ENCODE measurements around the gene APOBEC4.
"Not testable (repeated sequence)": the region's sequence is repeated elsewhere in the genome, so short reads cannot be mapped to it uniquely, and the experiment has no call there.

The APOBEC4 gene

DNA sequence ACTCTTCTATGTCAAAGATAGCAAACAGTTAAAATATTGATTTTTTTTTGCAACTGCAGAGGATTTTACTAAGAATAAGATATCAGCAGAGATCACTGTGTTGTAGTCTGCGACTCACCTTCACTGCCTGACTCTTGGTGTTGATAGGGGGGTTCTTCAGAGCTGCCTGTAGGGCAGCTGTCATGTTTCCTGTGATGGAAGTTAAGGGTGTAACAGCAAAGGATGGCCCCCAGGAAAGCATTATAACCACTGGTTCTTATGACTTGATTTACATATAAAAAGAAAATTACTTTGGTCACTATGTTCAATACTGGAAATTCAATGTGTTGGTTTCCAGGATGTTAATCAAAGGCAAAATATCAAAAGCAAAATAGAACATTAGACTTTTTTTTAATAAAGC, 20.2 kb downstream of the APOBEC4 start:
- DNase-seq, result no peak

DNA sequence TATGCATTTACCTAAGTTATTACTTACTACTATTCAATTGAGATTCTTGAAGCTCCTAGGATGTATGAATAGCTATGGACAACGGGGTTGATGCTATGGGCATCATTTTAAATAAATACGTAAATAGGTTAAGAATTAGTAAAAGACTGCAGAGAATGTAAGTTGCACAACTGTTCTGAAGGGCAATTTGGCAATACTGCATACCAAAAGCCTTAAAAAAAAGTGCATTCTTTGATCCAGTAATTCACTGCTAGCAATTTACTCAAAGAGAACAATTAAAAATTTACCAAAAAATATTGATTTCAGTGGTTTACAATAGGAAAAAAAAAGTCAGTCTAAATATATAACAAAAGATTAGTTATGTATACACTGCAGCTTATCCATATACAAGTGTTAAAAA, 21.0 kb downstream of the APOBEC4 start:
- DNase-seq, result no peak

DNA sequence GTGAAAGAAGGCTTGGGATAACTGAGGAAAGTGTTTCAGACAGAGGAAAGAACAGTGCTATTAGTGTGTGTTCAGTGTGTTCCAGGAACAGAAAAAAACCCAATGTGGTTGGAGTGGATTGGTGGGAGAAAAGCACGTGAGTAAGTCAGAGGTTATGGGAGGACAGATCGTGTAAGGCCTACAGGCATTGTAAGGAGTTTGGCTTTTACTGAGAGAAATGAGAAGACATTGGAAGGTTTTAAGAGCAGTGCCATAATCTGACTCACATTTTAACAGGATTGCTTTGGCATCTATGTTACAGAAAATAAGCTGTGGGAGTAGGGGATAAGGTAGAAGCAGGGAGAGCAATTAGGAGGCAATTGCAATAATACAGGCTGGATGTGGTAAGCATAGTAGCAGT, 22.4 kb downstream of the APOBEC4 start:
- DNase-seq, result no peak

DNA sequence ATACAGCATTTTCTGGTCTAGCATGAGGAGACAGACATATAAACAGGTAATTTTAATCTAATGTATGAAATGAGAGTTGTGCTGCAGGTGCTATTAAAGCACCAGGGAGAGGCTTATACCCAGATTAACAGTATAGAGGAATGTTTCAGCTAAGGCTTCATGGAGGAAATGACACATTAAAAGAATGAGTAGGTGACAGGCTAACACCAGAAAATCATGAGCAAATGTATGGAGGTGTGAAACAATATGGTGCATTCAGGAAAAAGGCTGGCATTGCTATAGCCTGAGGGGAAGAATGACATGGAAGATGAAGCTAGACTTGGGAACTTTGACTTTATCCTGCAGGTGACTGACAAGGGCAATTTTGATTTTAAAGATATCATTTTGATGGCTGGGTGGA, 24.6 kb downstream of the APOBEC4 start:
- no peak for DNase-seq

DNA sequence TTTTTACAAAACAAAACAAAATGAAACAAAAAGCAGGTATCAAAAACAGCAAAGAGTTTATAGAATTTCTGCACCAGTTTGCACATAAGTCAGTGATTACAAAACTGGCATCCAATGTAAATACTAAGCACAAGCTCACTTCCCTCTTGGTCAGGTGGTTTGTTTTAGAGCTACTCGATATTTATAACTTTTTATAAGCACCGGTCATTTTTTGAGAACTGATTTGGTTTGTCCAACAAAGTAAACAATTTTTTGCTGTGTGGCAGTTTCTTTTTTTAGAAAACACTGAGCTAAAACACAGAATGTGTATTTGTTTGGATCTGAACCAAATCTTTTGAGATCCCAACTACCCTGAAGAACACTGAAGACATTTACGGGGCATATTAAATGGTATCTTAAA, 26.9 kb downstream of the APOBEC4 start:
- DNase-seq, result not testable (repeated sequence)

DNA sequence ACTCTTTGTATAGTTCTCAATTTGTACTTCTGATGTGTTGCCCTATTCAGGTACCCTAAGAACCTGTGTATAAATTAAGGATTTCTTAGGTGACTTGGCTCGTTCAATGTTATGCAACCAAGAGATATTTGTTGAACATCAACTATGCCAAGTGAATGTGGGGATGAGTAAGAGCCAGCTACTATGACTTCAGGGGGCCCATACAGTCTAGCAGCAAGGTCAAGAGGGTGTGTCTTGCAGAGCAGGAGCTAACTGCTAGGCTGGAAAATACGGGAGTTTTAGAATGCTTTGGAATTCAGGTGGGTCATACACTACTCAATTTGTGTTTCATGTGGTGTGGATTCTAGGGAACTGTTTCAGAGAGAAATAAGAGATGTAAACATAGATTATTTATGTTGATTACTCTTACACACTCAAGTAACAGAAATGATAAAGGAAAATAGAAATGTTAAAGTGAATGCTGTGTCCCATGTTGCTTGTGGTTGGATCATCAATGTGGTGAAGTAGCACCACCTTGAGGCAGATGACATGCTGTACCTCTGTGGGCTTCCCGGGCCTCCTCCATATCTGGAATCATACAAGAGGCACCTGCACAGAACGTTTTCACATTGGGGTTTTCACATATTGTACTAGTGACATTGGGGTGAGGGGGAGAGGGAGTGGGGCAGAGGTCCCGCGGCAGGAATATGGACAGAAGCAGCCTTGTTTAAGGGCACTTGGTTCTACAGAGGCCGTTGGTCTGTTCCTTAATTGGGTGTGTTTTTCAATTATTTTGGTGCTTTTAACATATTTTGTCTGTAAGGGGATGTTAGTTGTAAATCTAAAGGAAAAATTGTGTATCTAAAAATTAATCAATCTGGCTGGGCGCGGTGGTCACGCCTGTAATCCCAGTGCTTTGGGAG, 30.0 kb downstream of the APOBEC4 start:
- no peak for DNase-seq

DNA sequence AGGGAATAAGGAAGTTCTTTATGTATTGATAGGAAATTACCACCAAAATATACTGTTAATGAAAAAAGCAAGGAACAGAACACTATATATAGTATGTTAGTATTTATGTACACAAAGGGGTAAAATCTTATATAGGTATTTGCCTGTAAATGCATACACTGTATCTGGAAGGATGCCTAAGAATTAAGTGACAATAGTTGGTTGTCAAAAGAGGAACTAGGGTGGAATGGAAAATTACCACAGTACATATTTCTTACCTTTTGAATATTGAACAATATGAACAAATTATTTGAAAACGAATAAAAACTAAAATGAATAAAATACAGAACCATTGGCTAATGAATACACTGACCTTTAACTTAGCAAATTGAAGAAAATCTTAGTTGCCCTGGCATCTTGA, 31.1 kb downstream of the APOBEC4 start:
- DNase-seq, result no peak

DNA sequence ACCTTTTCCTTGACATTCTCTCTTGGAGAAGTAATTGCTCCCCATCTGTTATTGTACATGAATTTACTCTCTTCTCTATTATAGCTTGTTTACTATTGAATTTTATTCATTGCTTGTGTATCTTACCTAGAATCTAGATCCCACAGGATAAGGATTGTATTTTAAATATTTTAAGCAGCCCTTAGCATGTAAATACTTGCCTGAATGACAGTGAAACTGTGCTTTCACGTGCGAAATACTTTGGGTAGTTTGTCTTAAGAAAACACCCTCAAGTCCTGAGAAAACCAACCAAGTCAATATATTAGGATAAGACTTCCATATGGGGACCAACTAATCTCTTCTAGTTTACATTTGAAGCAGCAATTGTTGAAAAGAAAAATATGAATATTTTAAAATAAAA, 32.8 kb downstream of the APOBEC4 start:
- DNase-seq, result no peak

DNA sequence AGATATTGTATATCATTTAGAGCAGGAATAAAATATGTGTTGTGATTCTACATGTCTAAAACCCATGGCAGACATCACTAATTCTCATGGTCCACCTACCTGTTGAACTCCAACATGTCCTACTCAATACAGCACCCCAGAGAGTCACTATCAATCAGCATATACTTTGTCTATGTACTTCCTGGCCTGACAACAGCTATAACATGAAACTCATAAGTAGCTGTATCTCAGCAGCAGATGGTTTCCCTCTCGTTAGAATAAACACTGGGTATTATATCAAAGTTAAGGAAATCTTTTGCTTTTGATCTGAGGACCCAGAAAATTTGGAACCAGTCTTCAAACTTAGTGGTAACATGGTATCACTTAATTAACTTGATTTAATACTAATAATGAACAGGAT, 33.3 kb downstream of the APOBEC4 start:
- DNase-seq, result no peak

DNA sequence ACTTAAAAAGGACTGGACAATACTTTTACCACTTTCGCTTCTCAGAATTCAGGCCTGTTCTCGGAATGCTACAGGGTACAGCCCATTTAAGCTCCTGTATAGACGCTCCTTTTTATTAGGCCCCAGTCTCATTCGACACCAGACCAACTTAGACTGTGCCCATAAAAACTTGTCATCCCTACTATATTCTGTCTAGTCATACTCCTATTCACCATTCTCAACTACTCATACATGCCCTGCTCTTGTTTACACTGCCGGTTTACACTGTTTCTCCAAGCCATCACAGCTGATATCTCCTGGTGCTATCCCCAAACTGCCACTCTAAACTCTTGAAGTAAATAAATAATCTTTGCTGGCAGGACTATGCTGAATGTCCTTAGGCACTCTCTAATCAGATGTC, 34.9 kb downstream of the APOBEC4 start:
- not testable (repeated sequence) for DNase-seq

DNA sequence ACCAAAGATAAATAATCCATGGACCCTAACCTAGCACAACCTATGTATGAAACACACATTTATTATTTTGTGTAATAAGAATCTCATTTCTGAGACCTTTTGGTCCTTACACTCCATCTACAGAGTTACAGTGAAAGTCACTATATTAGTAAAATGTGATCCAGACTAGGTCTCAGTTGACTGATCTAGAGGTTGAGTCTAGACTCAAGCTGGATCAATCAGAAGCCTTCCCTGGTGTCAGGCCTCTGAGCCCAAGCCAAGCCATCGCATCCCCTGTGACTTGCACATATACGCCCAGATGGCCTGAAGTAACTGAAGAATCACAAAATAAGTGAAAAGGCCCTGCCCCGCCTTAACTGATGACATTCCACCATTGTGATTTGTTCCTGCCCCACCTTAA, 40.1 kb downstream of the APOBEC4 start:
- not testable (repeated sequence) for DNase-seq

DNA sequence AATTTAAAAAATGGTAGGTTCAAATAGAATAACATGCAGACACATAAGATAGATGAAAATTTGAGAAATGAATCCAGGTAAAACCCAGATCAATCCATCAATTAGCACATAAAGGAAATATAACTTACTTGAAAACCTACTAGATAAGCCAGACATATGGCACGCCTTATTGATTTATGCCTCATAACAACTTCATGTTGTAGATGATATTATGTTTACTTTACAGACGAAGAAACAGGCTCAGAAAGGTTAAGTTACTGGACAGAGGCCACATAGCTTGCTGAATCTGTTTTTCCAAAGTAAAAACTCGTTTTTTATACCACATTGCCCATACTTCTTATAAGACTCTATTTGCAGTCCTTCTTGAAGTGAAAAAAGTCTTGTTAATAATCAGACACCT, 40.7 kb downstream of the APOBEC4 start:
- DNase-seq, result no peak

DNA sequence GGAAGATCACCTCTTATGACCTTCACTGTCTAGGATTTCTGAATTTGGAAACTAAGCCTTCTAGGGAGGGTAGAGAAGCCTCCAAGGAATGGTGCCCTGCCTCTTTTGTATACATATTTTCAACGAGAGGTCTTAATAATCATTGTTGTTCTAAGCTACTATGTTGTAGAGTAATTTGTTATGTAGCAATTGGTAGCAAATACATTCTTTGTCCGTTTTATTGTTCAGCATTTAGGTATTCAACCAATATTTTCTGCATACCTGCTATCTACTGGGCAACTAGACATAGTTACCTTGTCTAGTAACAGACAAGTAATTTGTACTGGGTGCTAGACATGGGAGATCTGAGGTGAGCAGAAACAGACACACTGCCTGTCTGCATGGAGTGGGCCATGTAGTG, 42.1 kb downstream of the APOBEC4 start:
- DNase-seq, result no peak

DNA sequence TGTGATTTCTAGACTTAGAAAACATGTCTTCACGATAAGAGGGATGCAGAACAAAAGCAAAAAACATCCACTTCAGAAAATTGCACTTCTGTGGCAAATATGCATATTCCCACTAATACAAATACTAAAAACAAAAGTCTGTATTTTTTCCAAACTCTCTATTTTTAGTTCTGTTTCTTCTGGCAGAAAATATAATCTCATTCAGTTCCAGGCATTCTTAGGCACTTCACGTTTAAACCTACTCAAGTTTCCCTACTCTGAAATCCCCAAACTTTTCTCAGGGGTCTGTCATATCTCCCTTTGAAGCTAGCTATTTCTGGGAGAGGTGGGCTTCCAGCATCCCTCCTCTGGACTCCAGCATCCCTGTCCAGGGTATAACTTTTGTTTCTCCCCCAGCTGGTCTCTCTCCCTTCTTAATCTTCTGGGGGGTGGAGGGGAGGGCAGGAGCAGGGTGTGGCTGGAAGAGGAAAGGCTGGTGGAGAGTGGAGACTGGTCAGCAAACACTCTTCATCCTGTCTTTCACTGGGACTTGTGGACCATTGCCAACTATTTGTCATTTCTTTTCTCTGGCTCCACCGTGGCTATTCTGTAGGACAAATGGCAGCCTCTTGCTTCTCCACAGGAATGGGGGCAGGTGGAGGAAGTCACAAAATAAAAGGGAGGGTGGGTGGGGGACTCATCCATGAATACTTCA, 43.2 kb downstream of the APOBEC4 start:
- DNase-seq, result no peak

DNA sequence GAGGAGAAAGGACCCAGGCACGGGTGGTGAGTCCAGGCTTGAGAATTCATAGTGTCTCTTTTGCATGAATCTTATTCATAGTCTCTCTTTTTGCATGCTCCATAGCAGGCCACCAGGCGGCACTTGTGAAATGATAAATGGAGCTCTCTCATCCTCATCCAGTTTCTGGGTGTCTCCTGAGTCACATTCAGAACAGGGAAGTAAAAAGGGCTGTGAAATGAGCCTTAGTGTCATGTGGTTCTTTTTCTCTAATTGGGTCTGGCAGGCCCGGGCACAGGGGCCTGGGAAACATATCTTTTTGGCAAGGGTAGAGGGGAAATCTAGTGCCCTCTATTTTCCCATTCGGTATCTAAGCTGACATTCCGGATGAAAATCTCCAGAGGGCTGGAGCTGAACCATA, 43.8 kb downstream of the APOBEC4 start:
- no peak for DNase-seq

DNA sequence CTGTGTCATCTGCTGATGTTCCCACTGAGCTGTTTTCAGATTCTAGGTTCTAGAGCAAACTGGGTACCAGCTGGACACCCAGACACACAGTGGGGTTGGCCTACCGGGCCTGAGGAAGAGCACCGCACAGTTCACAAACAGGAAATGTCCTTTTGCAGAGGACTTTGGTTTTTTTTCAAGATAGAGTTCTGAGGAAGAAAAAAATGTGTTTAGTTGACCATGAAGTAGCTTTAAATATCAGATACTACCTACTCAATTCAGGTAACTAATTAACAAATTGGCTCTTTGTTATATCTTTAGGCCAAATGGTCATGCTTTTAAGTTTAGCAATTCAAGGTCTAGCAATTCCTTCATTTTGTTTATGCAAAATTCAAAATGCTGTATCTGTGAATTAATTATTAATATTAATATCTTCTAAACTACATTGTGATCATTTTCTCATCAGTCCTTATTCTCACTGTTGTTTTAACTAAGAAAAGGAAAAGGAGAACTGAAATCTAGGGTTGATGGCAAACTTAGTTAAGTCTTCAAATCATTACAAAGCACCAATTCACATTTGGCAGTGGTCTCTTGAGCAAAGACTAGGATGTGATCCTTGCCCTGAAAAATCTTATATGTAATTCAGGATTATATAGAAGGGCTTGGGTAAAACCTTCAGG, 45.7 kb downstream of the APOBEC4 start:
- DNase-seq, result no peak

DNA sequence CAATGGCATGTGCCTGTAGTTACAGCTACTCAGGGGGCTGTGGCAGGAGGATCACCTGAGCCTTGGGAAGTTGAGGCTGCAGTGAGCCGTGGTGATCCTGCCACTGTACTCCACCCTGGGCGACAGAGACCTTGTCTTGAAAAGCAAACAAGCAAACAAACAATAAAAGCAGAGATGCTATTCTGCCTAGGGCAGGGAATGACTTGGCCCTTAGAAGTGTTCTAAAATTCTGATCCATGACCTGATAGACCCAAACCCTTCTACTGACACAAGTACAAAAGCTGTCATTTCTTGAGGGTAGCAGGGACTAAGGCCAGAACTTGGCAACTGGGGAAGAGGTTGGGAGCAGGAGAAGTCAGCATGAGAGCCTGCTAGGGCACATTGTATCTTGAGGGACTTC, 47.2 kb downstream of the APOBEC4 start:
- no peak for DNase-seq

DNA sequence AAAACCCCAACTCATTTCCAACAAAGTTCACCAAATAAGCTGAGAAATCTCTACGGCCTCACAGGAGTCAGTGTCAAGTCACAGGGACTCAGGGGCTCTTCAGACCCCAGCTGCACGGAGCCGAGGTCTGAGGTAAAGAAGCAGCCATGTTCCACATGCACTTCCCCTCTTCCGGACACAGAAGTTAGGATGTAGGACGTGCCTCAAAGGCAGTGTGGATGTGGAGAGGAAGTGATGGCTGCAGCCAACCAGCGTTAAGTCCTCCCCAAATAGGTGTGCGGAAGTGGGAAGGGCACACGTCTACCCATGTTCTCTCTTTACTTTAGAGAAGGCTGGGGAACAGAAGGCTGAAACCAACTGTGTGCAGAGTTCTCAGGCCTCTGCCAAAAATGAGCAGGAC, 48.3 kb downstream of the APOBEC4 start:
- DNase-seq, result no peak

DNA sequence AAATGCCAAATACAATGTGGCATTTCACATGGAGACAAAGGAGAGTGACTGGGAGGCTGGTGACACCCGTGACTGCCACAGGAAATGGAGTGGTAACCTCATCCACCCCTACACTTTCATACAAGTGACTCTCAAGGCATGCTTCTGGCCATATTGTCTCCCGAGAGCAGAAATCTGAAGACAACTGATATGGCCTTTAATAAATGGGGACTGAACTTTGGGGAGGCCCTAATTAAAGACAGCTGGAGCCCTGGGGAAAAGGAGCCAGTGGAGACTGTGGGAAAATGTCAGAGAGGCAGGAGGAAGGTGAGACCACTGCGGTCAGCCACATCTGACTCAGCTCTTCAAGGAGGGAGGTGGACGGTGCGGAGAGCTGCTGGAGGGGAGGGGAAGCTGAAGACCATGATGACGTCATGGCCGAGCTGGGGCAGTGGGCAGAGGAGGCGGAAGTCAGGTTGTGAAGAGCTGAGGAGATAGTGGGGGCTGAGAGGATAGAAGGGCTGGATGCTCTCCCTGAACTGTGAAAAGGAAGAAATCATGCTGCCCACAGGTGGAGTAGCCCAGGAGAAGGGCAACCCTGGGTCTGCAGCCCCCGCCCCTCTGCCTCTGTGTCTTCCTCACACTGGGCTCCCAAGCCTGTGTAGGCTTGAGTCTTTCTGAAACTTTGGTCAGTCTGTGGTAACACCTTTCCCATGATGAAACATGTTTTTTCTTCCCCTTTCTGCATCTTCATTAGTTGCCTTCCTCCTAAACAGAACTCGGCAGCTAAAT, 48.9 kb downstream of the APOBEC4 start:
- no peak for DNase-seq

DNA sequence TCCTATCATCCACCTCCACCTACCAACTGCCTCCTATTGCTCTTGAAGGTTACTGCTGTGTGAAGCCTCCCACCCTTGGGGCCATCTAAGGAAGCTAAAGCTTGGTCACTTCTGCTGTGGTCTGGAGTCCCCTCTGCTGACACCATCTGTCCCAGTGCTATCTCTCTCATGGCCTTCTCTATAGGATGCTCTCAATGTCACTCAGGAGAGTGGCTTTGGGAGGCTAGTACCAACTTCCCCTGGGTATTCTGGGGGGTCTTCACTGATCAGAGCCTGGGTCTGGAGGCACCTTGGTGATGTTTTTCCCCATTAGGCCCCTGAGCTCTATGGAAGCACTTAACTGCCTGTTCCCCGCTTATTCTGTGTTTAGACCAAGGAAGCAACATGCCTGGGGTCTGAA, 50.6 kb downstream of the APOBEC4 start:
- DNase-seq, result no peak

DNA sequence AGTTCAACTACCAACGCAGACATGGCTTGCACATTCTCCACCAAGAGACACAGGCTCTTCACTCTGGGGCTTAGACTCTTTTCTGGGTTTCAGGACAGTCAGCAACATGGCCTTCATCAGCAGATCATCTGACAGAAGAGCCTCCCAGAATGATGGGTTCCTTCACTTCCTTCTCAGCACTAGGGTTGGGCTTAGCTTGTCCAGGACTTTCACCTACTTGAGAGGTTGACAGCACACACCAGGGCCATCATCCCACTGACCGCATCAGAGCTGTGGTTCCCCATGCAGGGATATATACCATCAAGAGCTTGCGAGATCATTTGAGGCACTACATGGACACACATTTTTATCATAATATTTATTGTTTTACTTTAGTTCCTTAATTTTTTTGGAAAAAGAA, 52.5 kb downstream of the APOBEC4 start:
- DNase-seq, result no peak

DNA sequence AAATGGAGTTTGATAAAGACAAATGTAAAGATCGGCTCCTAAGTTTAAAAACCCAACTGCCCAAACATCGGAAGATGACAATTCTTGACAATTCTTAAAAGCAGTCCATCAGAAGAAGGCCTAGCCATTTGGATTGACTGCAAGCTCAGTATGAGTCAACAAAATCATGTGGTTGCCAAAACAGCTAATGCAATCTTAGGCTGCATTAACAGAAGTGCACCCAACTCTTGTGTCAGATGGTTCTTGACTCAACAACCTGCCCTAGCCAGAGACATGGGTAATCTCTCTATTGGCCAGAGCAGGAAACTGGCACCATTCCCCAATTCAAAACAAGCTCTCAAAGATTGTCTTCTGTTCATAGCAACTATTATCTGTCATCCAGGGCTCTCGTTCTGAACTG, 53.0 kb downstream of the APOBEC4 start:
- no peak for DNase-seq

DNA sequence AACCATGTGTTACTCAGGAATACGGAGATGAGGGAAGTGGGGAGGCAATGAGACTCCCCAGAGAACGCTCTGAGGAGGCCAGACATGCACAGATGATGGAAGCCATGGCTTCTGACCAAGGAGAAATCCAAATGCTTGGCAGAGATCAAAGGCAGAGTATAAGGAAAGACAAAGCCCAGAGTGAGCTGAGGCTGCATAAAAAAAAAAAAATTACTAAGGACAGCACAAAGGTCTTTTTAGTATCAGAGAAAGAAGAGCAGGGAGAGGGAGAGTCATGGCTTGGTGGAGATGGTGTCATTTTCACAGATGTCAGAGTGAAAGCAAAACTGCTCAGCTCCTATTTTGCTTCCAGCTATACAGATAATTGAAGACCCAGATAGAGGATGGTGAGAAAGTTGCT, 54.7 kb downstream of the APOBEC4 start:
- DNase-seq, result no peak

Data from activated CD4-positive, CD25-positive, alpha-beta regulatory T cell (primary cell).